ENCODE results near the gene ZSWIM1. TPM values are rescaled to one million over a fixed set of nuclear protein-coding genes. Genes with fewer than 3 reads are reported as not detected.
A peak's percentile ranks its signal among the peaks of the same experiment; 100 is the strongest.

Gene ZSWIM1
- total and polyA plus RNA-seq, 2 of the 13 experiments (the other 11 are each of a cell fraction or from before 2014, with no cell fraction given): 9.5 to 11.7 TPM

DNA sequence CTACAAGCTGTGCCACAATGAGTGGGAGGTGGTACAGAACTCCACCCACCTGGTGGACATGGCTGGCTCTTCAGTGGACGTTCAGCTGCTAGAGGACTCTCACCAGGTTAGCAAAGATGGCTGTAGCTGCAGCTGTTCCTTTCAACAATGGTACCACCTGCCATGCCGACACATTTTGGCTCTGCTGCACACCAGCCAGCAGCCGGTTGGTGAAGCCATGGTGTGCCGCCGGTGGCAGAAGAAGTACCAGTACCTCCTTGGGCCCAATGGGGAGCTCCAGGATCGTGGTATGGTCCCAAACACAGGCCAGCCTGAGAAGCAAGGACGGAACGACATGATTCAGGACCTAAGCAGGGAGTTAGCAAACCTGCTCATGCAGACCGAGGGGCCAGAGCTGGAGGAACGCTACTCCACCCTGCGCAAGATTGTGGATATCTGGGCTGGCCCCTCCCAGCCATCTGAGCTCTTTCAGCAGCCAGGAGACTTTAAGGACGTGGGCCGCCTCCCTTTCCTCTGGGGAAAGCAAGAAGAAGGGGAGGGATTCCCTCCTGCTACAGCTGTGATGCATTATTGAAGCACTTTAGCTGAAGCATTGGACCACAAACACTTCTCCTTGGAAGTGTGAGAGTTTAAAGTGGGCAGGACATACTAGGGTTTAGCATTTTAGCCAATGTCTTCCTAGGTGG is 2.8 kb upstream of the ZSWIM1 start:
- Histone ChIP-seq H3K79me2 (ENCODE audit: insufficient read depth, low read length) (peaks cover 14% of the 10 kb centered on the region), H3K27me3 (ENCODE audit: control insufficient read depth in 1 of 2, insufficient read depth in 2 of 2, low read length in 2 of 2) (no peaks in the 10 kb centered on the region; a peak in 1 of 5 replicates), H4K20me1 (ENCODE audit: insufficient read depth, low read length) (no peaks in the 10 kb centered on the region), H3K9me3 (ENCODE audit: low read length) (no peaks in the 10 kb centered on the region), H3K4me2 (ENCODE audit: low read depth, low read length) (no peak overlapping the region), H2AFZ (ENCODE audit: low read length) (no peak overlapping the region), H3K4me1 (ENCODE audit: insufficient read depth, low read length) (peaks cover 17% of the 10 kb centered on the region), H3K36me3 (replicated peaks in 1 of 2; ENCODE audit: control insufficient read depth in 1 of 2, insufficient read depth in 2 of 2, low read length in 2 of 2) (peaks cover 13 to 30% of the 10 kb centered on the region in 2 experiments), H3K4me3 (replicated peaks in 1 of 3; ENCODE audit: insufficient read depth in 1 of 3, low read depth in 2 of 3, low read length in 3 of 3) (no peak overlapping the region), H3K9ac (ENCODE audit: insufficient read depth, low read depth, low read length) (no peak overlapping the region), H3K27ac (ENCODE audit: extremely low read length, insufficient read depth, low read length) (no peak overlapping the region)
- 95% methylated on average over 13 of the region's 13 CpGs for WGBS (ENCODE audit: low lambda C conversion rate)
- FAIRE-seq: no peak
- no peak for ATAC-seq
- in situ Hi-C loops (cut with HindIII; ENCODE audit: extremely low pct_ligation_motif_present, low pct_unique_long_range_greater_than_20kb): no loop called here
- no peak for DNase-seq (ENCODE audit: low spot score)
- TF ChIP-seq ZC3H13 (CRISPR knock-in tag; IDR thresholded peaks at IDR 0.05): peak; percentile 53
- 0 out of 2 replicates have a peak, but pooled peaks have one; percentile 10 for TF ChIP-seq GABPA (IDR thresholded peaks at IDR 0.05; ENCODE audit: low read depth, low read length)
- TF ChIP-seq GABPA (CRISPR knock-in tag; IDR thresholded peaks at IDR 0.05; ENCODE audit: low read depth): no peak
- TF ChIP-seq CREB1 (IDR thresholded peaks at IDR 0.05): no peak
- TF ChIP-seq CREB1 (CRISPR knock-in tag; IDR thresholded peaks at IDR 0.05): no peak
- TF ChIP-seq ZNF616 (CRISPR knock-in tag; IDR thresholded peaks at IDR 0.05; ENCODE audit: low read depth): no peak
- no TSS peak for BruUV-seq (replicated peaks)
- CTCF ChIA-PET (ENCODE audit: low intra/inter-chr PET ratio, low total read pairs): no interaction called here
- intact Hi-C loops (cut with micrococcal nuclease; ENCODE audit: unreplicated experiment): no loop called here
- POLR2A ChIA-PET: no interaction called here

DNA sequence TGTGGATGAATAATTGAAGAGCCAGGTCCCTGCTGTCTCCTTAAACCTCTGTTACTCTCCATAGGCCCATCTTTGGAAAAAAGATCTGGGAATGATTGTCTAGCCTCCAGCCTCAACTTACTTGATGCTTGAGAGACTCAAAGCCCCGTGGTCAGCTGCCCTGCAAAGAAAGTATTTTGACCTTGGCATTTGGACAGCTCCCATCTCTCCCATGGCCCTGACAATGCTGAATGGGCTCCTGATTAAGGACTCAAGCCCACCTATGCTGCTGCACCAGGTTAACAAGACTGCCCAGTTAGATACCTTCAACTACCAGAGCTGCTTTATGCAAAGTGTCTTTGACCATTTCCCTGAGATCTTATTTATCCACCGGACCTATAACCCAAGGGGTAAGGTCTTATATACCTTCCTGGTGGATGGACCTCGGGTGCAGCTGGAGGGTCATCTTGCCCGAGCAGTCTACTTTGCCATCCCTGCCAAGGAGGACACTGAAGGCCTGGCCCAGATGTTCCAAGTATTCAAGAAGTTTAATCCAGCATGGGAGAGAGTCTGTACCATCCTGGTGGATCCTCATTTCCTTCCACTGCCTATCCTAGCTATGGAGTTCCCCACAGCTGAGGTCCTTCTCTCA is 1.6 kb downstream of the ZSWIM1 start:
- peaks cover 20 to 46% of the 10 kb centered on the region in 2 experiments for H3K36me3 ChIP-seq (replicated peaks in 1 of 2; ENCODE audit: control insufficient read depth in 1 of 2, insufficient read depth in 2 of 2, low read length in 2 of 2)
- ChIA-PET POLR2A (interaction anchor here (0.9 to 7.5 kb wide), 13 partner anchors 9 to 88 kb away, joined by 3 to 129 read pairs (median 20); partner anchors contain the start of genes ACOT8, CTSA, NEURL2 and PCIF1), CTCF (ENCODE audit: low intra/inter-chr PET ratio, low total read pairs) (no interaction called here)
- H3K4me2 ChIP-seq (ENCODE audit: low read depth, low read length): no peak overlapping the region
- DNase-seq (ENCODE audit: low spot score) (no peak), FAIRE-seq (no peak), ATAC-seq (no peak)
- intact Hi-C loops (cut with micrococcal nuclease; ENCODE audit: unreplicated experiment) (loop anchor here (5.0 to 10.0 kb wide), 2 partner anchors 50 to 88 kb away; partner anchors contain the start of genes DNTTIP1, SNX21 and WFDC3), in situ Hi-C loops (cut with HindIII; ENCODE audit: extremely low pct_ligation_motif_present, low pct_unique_long_range_greater_than_20kb) (no loop called here)
- peaks cover 16% of the 10 kb centered on the region for H3K79me2 ChIP-seq (ENCODE audit: insufficient read depth, low read length)
- H3K4me1 ChIP-seq (ENCODE audit: insufficient read depth, low read length): peaks cover 22% of the 10 kb centered on the region
- H3K9me3 ChIP-seq (ENCODE audit: low read length): no peaks in the 10 kb centered on the region
- no peaks in the 10 kb centered on the region for H4K20me1 ChIP-seq (ENCODE audit: insufficient read depth, low read length)
- no peak overlapping the region for H3K27ac ChIP-seq (ENCODE audit: extremely low read length, insufficient read depth, low read length)
- BruUV-seq (replicated peaks): no TSS peak
- no peak overlapping the region for H3K4me3 ChIP-seq (replicated peaks in 1 of 3; ENCODE audit: insufficient read depth in 1 of 3, low read depth in 2 of 3, low read length in 3 of 3)
- no peak overlapping the region for H3K9ac ChIP-seq (ENCODE audit: insufficient read depth, low read depth, low read length)
- 78% methylated on average over 4 of the region's 4 CpGs for WGBS (ENCODE audit: low lambda C conversion rate)
- no peak overlapping the region for H2AFZ ChIP-seq (ENCODE audit: low read length)
- H3K27me3 ChIP-seq (ENCODE audit: control insufficient read depth in 1 of 2, insufficient read depth in 2 of 2, low read length in 2 of 2): no peaks in the 10 kb centered on the region; a peak in 1 of 5 replicates
- TF ChIP-seq ZNF788 (CRISPR knock-in tag; IDR thresholded peaks at IDR 0.05; ENCODE audit: borderline replicate concordance): no peak
- TF ChIP-seq ZNF367 (CRISPR knock-in tag; IDR thresholded peaks at IDR 0.05; ENCODE audit: borderline replicate concordance): no peak
- TF ChIP-seq ATF7-NPFF (CRISPR knock-in tag; IDR thresholded peaks at IDR 0.05; ENCODE audit: low read depth): no peak
- TF ChIP-seq ZFY (CRISPR knock-in tag; IDR thresholded peaks at IDR 0.05): no peak
- TF ChIP-seq ZNF792 (CRISPR knock-in tag; IDR thresholded peaks at IDR 0.05): no peak
- TF ChIP-seq, protein P1, sequence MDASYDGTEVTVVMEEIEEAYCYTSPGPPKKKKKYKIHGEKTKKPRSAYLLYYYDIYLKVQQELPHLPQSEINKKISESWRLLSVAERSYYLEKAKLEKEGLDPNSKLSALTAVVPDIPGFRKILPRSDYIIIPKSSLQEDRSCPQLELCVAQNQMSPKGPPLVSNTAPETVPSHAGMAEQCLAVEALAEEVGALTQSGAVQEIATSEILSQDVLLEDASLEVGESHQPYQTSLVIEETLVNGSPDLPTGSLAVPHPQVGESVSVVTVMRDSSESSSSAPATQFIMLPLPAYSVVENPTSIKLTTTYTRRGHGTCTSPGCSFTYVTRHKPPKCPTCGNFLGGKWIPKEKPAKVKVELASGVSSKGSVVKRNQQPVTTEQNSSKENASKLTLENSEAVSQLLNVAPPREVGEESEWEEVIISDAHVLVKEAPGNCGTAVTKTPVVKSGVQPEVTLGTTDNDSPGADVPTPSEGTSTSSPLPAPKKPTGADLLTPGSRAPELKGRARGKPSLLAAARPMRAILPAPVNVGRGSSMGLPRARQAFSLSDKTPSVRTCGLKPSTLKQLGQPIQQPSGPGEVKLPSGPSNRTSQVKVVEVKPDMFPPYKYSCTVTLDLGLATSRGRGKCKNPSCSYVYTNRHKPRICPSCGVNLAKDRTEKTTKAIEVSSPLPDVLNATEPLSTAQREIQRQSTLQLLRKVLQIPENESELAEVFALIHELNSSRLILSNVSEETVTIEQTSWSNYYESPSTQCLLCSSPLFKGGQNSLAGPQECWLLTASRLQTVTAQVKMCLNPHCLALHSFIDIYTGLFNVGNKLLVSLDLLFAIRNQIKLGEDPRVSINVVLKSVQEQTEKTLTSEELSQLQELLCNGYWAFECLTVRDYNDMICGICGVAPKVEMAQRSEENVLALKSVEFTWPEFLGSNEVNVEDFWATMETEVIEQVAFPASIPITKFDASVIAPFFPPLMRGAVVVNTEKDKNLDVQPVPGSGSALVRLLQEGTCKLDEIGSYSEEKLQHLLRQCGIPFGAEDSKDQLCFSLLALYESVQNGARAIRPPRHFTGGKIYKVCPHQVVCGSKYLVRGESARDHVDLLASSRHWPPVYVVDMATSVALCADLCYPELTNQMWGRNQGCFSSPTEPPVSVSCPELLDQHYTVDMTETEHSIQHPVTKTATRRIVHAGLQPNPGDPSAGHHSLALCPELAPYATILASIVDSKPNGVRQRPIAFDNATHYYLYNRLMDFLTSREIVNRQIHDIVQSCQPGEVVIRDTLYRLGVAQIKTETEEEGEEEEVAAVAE (CRISPR knock-in tag; IDR thresholded peaks at IDR 0.05; ENCODE audit: borderline replicate concordance): no peak
- TF ChIP-seq RAD51 (IDR thresholded peaks at IDR 0.05; ENCODE audit: borderline replicate concordance): no peak
